Measurements from ENCODE around the gene CCSER2. TPM values are rescaled to one million over a fixed set of nuclear protein-coding genes. Genes with fewer than 3 reads are reported as not detected.
A peak's percentile ranks its signal among the peaks of the same experiment; 100 is the strongest.
"Not testable (repeated sequence)": the region's sequence is repeated elsewhere in the genome, so short reads cannot be mapped to it uniquely, and the experiment has no call there.

The CCSER2 gene
- total and polyA plus RNA-seq, 2 donors, result 18.4 to 35.8 TPM

GRCh38 chr10:84340187-84340586 lies 11.8 kb downstream of the CCSER2 start:
- WGBS, result 99% methylated on average over 3 of the region's 3 CpGs
- Histone ChIP-seq H3K27me3 (ENCODE audit: control insufficient read depth in 2 of 2, insufficient read depth in 1 of 2, low read length in 1 of 2) (no peaks in the 10 kb centered on the region), H3K4me1 (ENCODE audit: control insufficient read depth in 2 of 2, insufficient read depth in 2 of 2, low read length in 2 of 2) (peaks cover 9 to 15% of the 10 kb centered on the region in 2 donors), H3K4me3 (ENCODE audit: low read length in 2 of 2) (no peak overlapping the region), H3K9me3 (ENCODE audit: control insufficient read depth in 2 of 2, insufficient read depth in 1 of 2, low read length in 1 of 2) (no peaks in the 10 kb centered on the region), H3K36me3 (ENCODE audit: control insufficient read depth in 2 of 2, insufficient read depth in 2 of 2, low read length in 1 of 2) (peaks cover 0 to 3% of the 10 kb centered on the region in 2 donors), H3K27ac (ENCODE audit: low read depth in 1 of 2, low read length in 1 of 2) (no peak overlapping the region)
- DNase-seq (ENCODE audit: low read depth in 6 of 9, low spot score in 9 of 9), result no peak

DNA sequence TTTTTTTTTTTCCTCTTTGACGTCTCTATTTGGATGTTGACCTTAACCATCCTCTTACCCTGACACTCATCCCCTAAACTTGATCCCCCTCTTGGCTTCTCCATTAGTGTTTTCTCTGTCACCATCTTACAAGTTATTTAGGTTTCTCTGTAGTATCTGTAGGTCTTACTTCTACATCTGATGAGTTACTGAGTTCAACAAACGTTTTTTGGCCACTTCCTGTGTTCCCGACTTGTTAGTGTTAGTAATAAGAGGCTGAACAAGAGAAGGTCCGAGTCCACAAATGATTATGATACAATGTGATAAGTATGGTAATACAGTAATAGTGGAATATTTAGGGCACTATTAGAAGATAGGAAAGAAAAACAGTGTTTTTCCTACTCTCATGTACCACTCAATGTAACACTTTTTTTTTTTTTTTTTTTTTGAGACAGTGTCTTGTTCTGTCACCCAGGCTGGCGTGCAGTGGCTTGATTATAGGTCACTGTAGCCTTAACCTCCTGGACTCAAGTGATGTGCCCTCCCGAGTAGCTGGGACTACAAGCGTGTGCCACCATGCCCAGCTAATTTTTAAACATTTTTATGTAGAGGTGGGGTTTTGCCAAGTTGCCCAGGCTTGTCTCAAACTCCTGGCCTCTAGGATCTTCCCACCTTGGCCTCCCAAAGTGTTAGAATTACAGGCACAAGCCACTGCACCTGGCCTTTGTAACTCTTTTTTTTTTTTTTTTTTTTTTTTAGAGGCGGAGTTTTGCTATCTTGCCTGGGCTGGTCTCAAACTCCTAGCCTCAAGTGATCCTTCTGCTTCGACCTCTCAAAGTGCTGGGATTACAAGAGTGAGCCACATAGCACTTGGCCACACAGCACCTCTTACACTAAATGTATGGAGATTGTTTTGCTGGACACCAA lies 12.5 kb downstream of the CCSER2 start:
- peaks cover 9 to 15% of the 10 kb centered on the region in 2 donors for H3K4me1 ChIP-seq (ENCODE audit: control insufficient read depth in 2 of 2, insufficient read depth in 2 of 2, low read length in 2 of 2)
- peaks cover 0 to 3% of the 10 kb centered on the region in 2 donors for H3K36me3 ChIP-seq (ENCODE audit: control insufficient read depth in 2 of 2, insufficient read depth in 2 of 2, low read length in 1 of 2)
- no peak overlapping the region for H3K4me3 ChIP-seq (ENCODE audit: low read length in 2 of 2)
- H3K9me3 ChIP-seq (ENCODE audit: control insufficient read depth in 2 of 2, insufficient read depth in 1 of 2, low read length in 1 of 2), result no peaks in the 10 kb centered on the region
- H3K27ac ChIP-seq (ENCODE audit: low read depth in 1 of 2, low read length in 1 of 2), result no peak overlapping the region
- H3K27me3 ChIP-seq (ENCODE audit: control insufficient read depth in 2 of 2, insufficient read depth in 1 of 2, low read length in 1 of 2), result no peaks in the 10 kb centered on the region
- no peak for DNase-seq (ENCODE audit: low read depth in 6 of 9, low spot score in 9 of 9)
- WGBS, result 91% methylated on average over 9 of the region's 9 CpGs

GRCh38 chr10:84341538-84341856 lies 13.1 kb downstream of the CCSER2 start:
- Histone ChIP-seq H3K27ac (ENCODE audit: low read depth in 1 of 2, low read length in 1 of 2) (no peak overlapping the region), H3K4me1 (ENCODE audit: control insufficient read depth in 2 of 2, insufficient read depth in 2 of 2, low read length in 2 of 2) (peaks cover 9 to 12% of the 10 kb centered on the region in 2 donors), H3K27me3 (ENCODE audit: control insufficient read depth in 2 of 2, insufficient read depth in 1 of 2, low read length in 1 of 2) (no peaks in the 10 kb centered on the region), H3K36me3 (ENCODE audit: control insufficient read depth in 2 of 2, insufficient read depth in 2 of 2, low read length in 1 of 2) (peaks cover 0 to 3% of the 10 kb centered on the region in 2 donors), H3K9me3 (ENCODE audit: control insufficient read depth in 2 of 2, insufficient read depth in 1 of 2, low read length in 1 of 2) (no peaks in the 10 kb centered on the region), H3K4me3 (ENCODE audit: low read length in 2 of 2) (no peak overlapping the region)
- WGBS, result 98% methylated on average over 1 of the region's 1 CpG
- DNase-seq (ENCODE audit: low read depth in 6 of 9, low spot score in 9 of 9), result no peak

DNA sequence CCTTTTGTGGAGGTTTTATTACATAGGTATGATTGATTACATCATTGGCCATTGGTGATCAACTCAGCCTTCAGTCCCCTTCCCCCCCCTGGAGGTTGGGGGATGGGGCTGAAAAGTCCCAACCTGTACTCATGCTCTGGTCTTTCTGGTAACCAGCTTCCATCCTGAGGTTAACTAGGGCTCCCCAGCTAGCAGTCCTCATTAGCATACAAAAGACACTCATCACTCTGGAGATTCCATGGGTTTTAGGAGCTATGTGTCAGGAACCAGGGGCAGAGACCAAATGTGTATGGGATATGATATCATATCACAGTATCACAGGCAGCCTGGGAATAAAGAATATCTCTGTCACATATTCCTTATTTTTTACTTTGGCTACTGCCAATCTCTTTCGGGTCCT lies 13.6 kb downstream of the CCSER2 start:
- no peak for DNase-seq (ENCODE audit: low read depth in 6 of 9, low spot score in 9 of 9)
- Histone ChIP-seq H3K27ac (ENCODE audit: low read depth in 1 of 2, low read length in 1 of 2) (no peak overlapping the region), H3K9me3 (ENCODE audit: control insufficient read depth in 2 of 2, insufficient read depth in 1 of 2, low read length in 1 of 2) (no peaks in the 10 kb centered on the region), H3K36me3 (ENCODE audit: control insufficient read depth in 2 of 2, insufficient read depth in 2 of 2, low read length in 1 of 2) (peaks cover 0 to 3% of the 10 kb centered on the region in 2 donors), H3K4me3 (ENCODE audit: low read length in 2 of 2) (no peak overlapping the region), H3K27me3 (ENCODE audit: control insufficient read depth in 2 of 2, insufficient read depth in 1 of 2, low read length in 1 of 2) (no peaks in the 10 kb centered on the region), H3K4me1 (ENCODE audit: control insufficient read depth in 2 of 2, insufficient read depth in 2 of 2, low read length in 2 of 2) (peaks cover 9 to 11% of the 10 kb centered on the region in 2 donors)
- 98% methylated on average over 1 of the region's 1 CpG for WGBS

GRCh38 chr10:84342584-84342983 lies 14.2 kb downstream of the CCSER2 start:
- H3K4me3 ChIP-seq (ENCODE audit: low read length in 2 of 2), result no peak overlapping the region
- no peak for DNase-seq (ENCODE audit: low read depth in 6 of 9, low spot score in 9 of 9)
- peaks cover 0 to 3% of the 10 kb centered on the region in 2 donors for H3K36me3 ChIP-seq (ENCODE audit: control insufficient read depth in 2 of 2, insufficient read depth in 2 of 2, low read length in 1 of 2)
- H3K27me3 ChIP-seq (ENCODE audit: control insufficient read depth in 2 of 2, insufficient read depth in 1 of 2, low read length in 1 of 2), result no peaks in the 10 kb centered on the region
- H3K4me1 ChIP-seq (ENCODE audit: control insufficient read depth in 2 of 2, insufficient read depth in 2 of 2, low read length in 2 of 2), result peaks cover 9 to 11% of the 10 kb centered on the region in 2 donors
- no peaks in the 10 kb centered on the region for H3K9me3 ChIP-seq (ENCODE audit: control insufficient read depth in 2 of 2, insufficient read depth in 1 of 2, low read length in 1 of 2)
- H3K27ac ChIP-seq (ENCODE audit: low read depth in 1 of 2, low read length in 1 of 2), result no peak overlapping the region
- 92% methylated on average over 6 of the region's 6 CpGs for WGBS

- Histone ChIP-seq H3K4me1 (ENCODE audit: control insufficient read depth in 2 of 2, insufficient read depth in 2 of 2, low read length in 2 of 2) (peaks cover 9 to 11% of the 10 kb centered on the region in 2 donors), H3K27ac (ENCODE audit: low read depth in 1 of 2, low read length in 1 of 2) (no peak overlapping the region), H3K9me3 (ENCODE audit: control insufficient read depth in 2 of 2, insufficient read depth in 1 of 2, low read length in 1 of 2) (no peaks in the 10 kb centered on the region), H3K27me3 (ENCODE audit: control insufficient read depth in 2 of 2, insufficient read depth in 1 of 2, low read length in 1 of 2) (no peaks in the 10 kb centered on the region), H3K4me3 (ENCODE audit: low read length in 2 of 2) (no peak overlapping the region), H3K36me3 (ENCODE audit: control insufficient read depth in 2 of 2, insufficient read depth in 2 of 2, low read length in 1 of 2) (peaks cover 0 to 3% of the 10 kb centered on the region in 2 donors)
- DNase-seq (ENCODE audit: low read depth in 6 of 9, low spot score in 9 of 9), result no peak
- WGBS, result 100% methylated on average over 1 of the region's 1 CpG
Observed at GRCh38 chr10:84343831-84344230, 15.4 kb downstream of the CCSER2 start.

GRCh38 chr10:84344526-84344925 lies 16.1 kb downstream of the CCSER2 start:
- Histone ChIP-seq H3K27me3 (ENCODE audit: control insufficient read depth in 2 of 2, insufficient read depth in 1 of 2, low read length in 1 of 2) (no peaks in the 10 kb centered on the region), H3K4me3 (ENCODE audit: low read length in 2 of 2) (no peak overlapping the region), H3K36me3 (ENCODE audit: control insufficient read depth in 2 of 2, insufficient read depth in 2 of 2, low read length in 1 of 2) (peaks cover 0 to 3% of the 10 kb centered on the region in 2 donors), H3K27ac (ENCODE audit: low read depth in 1 of 2, low read length in 1 of 2) (no peak overlapping the region), H3K9me3 (ENCODE audit: control insufficient read depth in 2 of 2, insufficient read depth in 1 of 2, low read length in 1 of 2) (no peaks in the 10 kb centered on the region), H3K4me1 (ENCODE audit: control insufficient read depth in 2 of 2, insufficient read depth in 2 of 2, low read length in 2 of 2) (peaks cover 9 to 11% of the 10 kb centered on the region in 2 donors)
- 14% methylated on average over 4 of the region's 4 CpGs for WGBS
- peak in 1 of 9 donors; percentile 52 for DNase-seq (ENCODE audit: low read depth in 6 of 9, low spot score in 9 of 9)

DNA sequence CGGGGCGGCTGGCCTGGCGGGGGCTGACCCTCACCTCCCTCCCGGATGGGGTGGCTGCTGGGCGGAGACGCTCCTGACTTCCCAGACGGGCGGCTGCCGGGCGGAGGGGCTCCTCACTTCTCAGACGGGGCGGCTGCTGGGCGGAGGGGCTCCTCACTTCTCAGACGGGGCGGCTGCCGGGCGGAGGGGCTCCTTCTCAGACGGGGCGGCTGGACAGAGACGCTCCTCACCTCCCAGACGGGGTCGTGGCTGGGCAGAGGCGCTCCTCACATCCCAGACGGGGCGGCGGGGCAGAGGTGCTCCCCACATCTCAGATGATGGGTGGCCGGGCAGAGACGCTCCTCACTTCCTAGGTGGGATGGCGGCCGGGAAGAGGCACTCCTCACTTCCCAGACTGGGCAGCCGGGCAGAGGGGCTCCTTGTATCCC lies 19.2 kb downstream of the CCSER2 start:
- WGBS, result 98% methylated on average over 31 of the region's 31 CpGs
- H3K4me1 ChIP-seq (ENCODE audit: control insufficient read depth in 2 of 2, insufficient read depth in 2 of 2, low read length in 2 of 2); H3K27ac ChIP-seq (ENCODE audit: low read depth in 1 of 2, low read length in 1 of 2); H3K4me3 ChIP-seq (ENCODE audit: low read length in 2 of 2); H3K9me3 ChIP-seq (ENCODE audit: control insufficient read depth in 2 of 2, insufficient read depth in 1 of 2, low read length in 1 of 2); H3K36me3 ChIP-seq (ENCODE audit: control insufficient read depth in 2 of 2, insufficient read depth in 2 of 2, low read length in 1 of 2); H3K27me3 ChIP-seq (ENCODE audit: control insufficient read depth in 2 of 2, insufficient read depth in 1 of 2, low read length in 1 of 2); DNase-seq (ENCODE audit: low read depth in 6 of 9, low spot score in 9 of 9): not testable (repeated sequence)

DNA sequence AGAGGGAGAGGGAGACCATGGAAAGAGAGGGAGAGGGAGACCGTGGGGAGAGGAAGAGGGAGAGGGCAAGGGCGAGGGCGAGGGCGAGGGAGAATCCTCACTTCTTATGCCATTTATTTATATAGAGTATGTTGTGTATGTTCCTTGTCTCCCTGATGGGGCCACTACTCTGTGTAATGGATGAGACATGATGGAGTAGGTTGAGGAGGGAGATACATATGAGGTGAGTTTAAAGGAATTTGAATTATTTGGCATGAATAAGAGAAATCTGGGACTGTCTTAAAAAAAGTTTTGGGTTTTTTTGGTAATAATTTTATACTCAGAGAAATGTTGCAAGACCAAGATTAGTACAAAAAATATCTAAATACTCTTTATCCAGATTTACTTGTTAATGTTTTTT lies 20.1 kb downstream of the CCSER2 start:
- no peaks in the 10 kb centered on the region for H3K27me3 ChIP-seq (ENCODE audit: control insufficient read depth in 2 of 2, insufficient read depth in 1 of 2, low read length in 1 of 2)
- no peak for DNase-seq (ENCODE audit: low read depth in 6 of 9, low spot score in 9 of 9)
- H3K4me3 ChIP-seq (ENCODE audit: low read length in 2 of 2), result no peak overlapping the region
- H3K36me3 ChIP-seq (ENCODE audit: control insufficient read depth in 2 of 2, insufficient read depth in 2 of 2, low read length in 1 of 2), result no peaks in the 10 kb centered on the region
- no peak overlapping the region for H3K27ac ChIP-seq (ENCODE audit: low read depth in 1 of 2, low read length in 1 of 2)
- peaks cover 7 to 15% of the 10 kb centered on the region in 2 donors for H3K4me1 ChIP-seq (ENCODE audit: control insufficient read depth in 2 of 2, insufficient read depth in 2 of 2, low read length in 2 of 2)
- 95% methylated on average over 4 of the region's 4 CpGs for WGBS
- no peaks in the 10 kb centered on the region for H3K9me3 ChIP-seq (ENCODE audit: control insufficient read depth in 2 of 2, insufficient read depth in 1 of 2, low read length in 1 of 2)

All from thymus (tissue), 11 donors.